Measurements from ENCODE around the gene STIP1.

- TF ChIP-seq, protein P1, sequence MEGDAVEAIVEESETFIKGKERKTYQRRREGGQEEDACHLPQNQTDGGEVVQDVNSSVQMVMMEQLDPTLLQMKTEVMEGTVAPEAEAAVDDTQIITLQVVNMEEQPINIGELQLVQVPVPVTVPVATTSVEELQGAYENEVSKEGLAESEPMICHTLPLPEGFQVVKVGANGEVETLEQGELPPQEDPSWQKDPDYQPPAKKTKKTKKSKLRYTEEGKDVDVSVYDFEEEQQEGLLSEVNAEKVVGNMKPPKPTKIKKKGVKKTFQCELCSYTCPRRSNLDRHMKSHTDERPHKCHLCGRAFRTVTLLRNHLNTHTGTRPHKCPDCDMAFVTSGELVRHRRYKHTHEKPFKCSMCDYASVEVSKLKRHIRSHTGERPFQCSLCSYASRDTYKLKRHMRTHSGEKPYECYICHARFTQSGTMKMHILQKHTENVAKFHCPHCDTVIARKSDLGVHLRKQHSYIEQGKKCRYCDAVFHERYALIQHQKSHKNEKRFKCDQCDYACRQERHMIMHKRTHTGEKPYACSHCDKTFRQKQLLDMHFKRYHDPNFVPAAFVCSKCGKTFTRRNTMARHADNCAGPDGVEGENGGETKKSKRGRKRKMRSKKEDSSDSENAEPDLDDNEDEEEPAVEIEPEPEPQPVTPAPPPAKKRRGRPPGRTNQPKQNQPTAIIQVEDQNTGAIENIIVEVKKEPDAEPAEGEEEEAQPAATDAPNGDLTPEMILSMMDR (IDR thresholded peaks at IDR 0.05) = peak; percentile 15
- no peak for TF ChIP-seq EZH2 (IDR thresholded peaks at IDR 0.05)
Measured at GRCh38 chr11:64185175-64185692, 737 bp upstream of the STIP1 start.
